Left hindlimb (tissue), 1 donor: ENCODE measurements around the gene ZDHHC23.

Experiments
- DNase-seq: peaks from one replicate; pipeline ENCODE4 v3.0.0-alpha.2; 2018

Gene ZDHHC23, protein sequence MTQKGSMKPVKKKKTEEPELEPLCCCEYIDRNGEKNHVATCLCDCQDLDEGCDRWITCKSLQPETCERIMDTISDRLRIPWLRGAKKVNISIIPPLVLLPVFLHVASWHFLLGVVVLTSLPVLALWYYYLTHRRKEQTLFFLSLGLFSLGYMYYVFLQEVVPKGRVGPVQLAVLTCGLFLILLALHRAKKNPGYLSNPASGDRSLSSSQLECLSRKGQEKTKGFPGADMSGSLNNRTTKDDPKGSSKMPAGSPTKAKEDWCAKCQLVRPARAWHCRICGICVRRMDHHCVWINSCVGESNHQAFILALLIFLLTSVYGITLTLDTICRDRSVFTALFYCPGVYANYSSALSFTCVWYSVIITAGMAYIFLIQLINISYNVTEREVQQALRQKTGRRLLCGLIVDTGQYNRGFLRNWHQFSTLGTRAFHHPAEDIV

GRCh38 chr3:113947372-113948014, at the start of gene ZDHHC23:
ZDHHC23 (plus strand) TSS chr3:113948013; CDS start chr3:113948803, 790 bp downstream.
- peak; percentile 76 for DNase-seq

DNA sequence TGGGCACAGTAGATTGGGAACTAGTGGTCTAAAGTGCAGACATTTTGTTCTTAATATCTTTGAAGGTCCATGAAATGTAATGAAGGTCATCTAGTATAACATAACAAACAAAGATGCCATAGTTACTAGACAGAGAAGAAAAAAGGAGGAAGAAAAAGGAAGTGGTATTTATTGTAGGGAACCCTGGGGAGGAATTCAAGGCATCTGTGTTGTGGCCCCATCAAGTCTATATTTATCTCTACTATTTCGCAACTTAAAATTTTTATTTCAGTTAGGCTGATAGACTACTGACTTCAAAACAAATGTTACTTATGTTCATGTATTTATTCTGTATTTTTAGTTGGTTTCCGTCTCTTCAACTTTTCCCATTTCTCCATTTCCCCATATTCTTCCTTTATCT, 48.9 kb upstream of the ZDHHC23 start:
- no peak for DNase-seq

GRCh38 chr3:113906568-113907140, 41.2 kb upstream of the ZDHHC23 start:
- DNase-seq = no peak

DNA sequence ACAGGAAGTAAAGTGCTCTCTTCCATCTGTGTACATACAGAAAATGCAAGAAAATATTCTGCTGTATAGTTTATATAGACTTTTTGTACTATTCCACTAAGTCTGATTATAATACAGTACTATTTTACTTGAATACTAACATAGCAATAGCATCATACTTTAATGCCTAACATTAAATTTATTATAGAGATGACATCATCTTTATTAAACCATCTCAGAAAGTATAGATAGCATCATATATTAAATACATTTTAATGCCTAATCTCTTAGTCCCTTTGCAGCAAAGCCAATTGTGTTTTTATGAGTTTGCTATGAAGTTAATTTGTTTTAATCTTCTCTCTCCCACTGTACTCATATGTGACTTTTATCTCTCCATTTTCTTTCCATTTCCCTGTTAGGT, 39.7 kb upstream of the ZDHHC23 start:
- no peak for DNase-seq

GRCh38 chr3:113910966-113911365, 36.8 kb upstream of the ZDHHC23 start:
- DNase-seq = no peak

DNA sequence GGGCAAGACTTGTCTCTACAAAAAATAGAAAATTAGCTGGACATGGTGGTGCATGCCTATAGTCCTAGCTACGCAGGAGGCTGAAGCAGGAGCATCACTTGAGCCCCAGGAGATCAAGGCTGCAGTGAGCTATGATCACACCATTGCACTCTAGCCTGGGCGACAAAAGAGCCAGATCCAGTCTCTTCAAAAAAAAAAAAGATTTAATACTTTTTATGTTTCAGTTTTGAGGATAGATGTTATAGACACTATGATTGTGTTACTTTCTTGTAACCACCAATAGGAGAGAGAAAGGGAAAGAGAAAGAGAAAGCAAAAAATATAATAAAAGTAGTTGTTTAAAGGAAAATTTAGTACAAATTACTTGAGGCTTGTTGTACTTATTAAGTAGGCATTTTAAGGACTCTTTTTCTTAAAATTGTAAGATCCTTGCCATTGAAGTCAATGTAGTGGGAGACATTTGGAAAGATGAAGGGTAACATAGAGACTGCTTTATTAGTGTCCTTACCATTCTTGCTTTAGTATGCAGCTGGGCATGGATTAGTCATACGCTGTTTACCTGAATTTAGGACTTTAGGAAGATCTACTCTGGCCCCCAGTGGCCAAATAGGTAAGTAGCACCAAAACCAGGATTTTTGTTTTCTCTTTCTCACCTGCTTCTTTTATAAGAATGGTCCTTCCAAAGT, 35.1 kb upstream of the ZDHHC23 start:
- DNase-seq = no peak

- no peak for DNase-seq
These were observed 33.2 kb upstream of the ZDHHC23 start for GRCh38 chr3:113914646-113915045.

DNA sequence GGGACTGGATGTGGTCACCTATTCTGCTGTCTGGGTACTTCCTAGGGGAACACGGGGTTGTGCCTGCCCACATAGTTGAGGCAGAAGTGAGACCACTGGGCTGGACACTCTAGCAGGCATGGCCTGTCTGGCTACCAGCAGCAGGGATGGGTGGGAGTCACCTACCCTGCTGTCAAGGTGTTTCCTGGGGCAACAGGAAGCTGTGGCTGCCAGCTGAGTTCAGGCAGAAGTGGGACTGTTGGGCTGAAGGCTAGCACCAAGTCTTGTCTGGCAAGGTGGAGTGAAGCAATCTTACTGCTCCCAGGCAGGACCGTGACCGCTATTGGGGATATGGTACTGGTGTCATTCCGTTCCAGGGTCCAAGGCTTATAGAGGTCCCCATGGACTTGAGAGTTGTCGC, 20.3 kb upstream of the ZDHHC23 start:
- DNase-seq = no peak

DNA sequence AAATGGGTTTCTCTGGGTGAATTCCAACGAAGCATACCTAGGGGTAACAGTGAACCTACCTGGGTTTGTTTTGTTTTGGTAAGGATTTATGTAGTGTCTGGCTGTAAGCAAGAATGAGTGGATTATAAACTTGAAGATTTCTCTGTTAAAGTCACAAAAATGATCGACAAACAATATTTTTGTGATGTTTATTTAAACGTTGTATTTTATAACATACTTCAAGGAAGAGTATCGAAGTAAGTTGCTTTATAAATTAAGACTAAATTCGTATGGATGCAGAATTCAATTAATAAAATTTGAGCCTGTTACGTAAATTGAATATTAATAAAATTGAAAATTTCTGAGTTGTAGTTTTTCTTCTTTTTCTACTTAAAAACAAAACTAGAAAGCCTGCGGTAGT, 982 bp upstream of the ZDHHC23 start:
- DNase-seq = no peak

DNA sequence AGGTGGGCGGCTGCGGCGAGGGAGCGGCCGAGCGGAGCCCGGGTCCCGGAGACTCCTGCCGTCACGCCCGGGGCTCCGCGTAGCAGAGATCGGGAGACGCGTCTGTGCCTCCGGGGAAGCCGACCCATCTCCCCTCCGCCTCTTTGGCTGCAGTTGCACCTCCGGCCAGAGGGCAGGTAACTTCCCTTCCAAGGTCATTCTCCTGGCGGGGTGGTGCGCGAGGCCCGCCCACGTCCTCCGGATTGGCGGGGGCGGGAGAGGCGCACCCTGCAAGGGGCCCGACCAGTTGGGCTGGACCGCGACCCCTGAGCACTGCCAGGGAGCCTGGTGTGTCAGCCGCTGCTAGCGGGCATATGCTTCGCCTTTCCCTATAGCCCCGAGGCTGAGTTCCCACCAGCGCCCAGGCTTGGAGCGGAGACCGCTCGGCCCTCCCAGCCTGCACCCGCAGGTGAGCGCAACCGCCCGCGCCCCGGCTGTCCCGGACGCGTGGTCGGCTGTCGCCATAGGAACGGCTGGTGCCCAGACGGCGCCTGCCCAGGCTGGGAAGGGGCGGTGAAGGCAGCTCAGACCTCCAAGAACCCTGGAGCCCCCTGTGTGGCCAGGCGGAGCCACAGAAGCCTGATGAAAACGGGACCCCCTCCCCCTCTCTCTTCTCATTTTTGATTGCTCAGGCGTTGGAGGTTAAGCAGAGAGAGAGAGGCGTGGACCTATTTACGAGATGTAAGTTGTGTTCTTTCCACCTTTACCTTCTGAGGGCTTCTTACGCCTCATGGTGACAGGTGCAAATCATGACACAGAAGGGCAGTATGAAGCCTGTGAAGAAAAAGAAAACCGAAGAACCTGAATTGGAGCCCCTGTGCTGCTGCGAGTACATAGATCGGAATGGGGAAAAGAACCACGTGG, 453 bp downstream of the ZDHHC23 start:
- peak; percentile 42 for DNase-seq

DNA sequence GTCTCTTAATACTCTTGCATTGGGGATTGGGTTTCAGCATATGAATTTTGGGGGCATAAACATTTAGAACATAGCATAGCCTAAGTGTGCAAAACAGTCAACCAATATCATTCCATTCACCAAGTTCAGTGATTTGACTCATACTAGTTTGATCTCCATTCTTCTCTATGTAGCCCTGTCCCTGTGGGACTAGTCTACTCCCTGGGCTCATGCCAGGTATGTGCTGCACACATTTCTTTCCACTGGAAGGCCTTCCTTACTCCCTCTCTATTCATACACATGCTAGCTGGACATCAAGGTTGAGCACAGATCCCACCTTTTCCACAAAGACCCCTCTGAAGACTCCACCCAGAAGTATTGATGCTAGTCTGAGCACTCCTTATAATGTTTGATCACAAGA, 5.1 kb downstream of the ZDHHC23 start:
- no peak for DNase-seq

GRCh38 chr3:113953677-113954076, 5.9 kb downstream of the ZDHHC23 start:
- no peak for DNase-seq

DNA sequence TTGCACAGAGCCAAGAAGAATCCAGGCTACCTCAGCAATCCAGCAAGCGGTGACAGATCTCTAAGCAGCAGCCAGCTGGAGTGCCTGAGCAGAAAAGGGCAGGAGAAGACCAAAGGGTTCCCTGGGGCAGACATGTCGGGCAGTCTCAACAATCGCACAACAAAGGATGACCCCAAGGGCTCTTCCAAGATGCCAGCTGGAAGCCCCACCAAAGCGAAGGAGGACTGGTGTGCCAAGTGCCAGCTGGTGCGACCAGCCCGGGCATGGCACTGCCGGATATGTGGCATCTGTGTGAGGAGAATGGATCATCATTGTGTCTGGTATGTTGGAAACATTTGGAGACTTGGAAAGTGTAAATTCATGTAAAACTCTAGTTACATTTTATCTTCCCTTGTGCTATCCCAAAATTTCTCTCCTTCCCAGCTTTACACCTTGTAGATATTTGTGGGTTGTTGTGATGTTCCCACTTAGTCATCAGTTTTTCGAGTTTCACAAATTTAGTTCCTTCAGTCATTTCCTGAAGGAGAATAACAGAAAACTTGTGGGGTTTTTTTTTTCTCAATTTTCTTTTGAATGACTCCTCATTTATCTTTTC, 6.4 kb downstream of the ZDHHC23 start:
- no peak for DNase-seq

- DNase-seq = no peak
These were observed 16.1 kb downstream of the ZDHHC23 start for GRCh38 chr3:113963879-113964278.

DNA sequence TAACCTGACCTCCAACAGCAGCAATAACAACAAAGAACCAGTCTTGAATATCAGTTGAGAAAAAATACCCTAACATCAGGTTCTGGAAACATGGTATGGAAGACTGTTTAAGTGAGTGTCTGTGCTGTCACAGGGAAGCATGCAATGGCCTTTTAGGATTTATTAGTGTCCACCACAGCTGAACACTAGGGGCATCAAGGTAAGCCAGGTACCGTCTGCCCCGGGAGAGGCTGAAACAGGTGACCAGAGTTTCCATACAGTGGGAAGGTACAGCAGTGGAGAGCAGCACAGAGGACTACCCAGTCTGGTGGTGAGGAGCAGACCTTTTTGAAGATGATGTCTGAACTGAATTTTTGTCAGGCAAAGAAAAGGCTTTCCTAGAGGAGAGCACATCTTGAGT, 18.4 kb downstream of the ZDHHC23 start:
- DNase-seq = no peak

DNA sequence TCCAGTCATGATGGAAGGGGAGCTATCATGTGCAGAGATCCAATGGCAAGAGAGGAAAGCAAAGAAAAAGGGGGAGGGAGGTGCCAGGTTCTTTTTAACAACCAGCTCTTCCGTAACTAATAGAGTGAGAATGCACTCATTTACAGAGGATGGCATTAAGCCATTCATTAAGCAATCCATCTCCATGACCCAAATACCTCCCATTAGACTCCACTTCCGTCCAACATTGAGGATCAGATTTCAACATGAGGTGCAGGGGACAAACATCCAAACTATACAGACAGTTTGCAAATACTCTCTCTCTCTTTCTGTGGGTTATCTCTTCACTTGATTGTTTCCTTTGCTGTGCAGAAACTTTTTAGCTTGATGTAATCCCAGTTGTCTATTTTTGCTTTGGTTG, 21.2 kb downstream of the ZDHHC23 start:
- DNase-seq = no peak

- no peak for DNase-seq
These were observed 30.0 kb downstream of the ZDHHC23 start for GRCh38 chr3:113977822-113978221.

DNA sequence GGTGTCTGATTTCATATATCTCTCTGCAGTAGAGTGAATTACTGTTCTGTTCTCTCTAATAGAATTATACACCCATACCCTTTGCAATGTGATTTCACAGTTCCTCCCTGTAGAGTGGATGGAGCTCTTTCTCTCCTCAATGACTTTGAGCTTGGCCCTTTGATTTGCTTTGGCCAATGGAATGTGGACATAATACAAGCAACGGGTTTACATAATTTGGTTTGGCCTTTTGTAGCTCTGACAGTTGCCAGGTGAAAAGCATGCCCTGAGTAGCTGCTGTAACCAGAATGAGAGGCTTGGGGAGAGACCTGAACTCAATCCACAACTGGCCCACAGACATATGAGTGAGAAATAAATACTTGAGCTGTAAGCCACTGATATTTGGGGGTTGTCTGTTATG, 32.1 kb downstream of the ZDHHC23 start:
- no peak for DNase-seq

- no peak for DNase-seq
These were observed 34.0 kb downstream of the ZDHHC23 start for GRCh38 chr3:113981803-113982202.

DNA sequence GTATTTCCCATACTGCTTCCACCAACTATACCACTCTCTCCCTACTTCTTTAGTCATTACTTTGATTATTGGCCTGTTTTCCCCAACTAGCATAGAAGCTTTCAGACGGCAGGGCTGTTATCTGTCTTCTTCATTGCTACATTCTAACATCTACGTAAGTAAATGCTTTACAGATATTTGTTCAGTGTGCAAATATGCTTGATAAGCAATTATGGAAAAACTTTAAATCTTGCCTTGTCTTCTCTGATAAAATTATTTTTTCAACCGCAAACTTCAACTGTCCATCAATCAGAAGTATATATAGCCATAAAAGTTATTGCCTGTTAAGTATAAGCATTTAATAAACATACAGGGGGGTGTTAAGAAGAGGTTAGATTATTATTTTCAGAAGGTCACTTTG, 35.7 kb downstream of the ZDHHC23 start:
- DNase-seq = no peak

- DNase-seq = no peak
These were observed 37.7 kb downstream of the ZDHHC23 start for GRCh38 chr3:113985541-113985940.

DNA sequence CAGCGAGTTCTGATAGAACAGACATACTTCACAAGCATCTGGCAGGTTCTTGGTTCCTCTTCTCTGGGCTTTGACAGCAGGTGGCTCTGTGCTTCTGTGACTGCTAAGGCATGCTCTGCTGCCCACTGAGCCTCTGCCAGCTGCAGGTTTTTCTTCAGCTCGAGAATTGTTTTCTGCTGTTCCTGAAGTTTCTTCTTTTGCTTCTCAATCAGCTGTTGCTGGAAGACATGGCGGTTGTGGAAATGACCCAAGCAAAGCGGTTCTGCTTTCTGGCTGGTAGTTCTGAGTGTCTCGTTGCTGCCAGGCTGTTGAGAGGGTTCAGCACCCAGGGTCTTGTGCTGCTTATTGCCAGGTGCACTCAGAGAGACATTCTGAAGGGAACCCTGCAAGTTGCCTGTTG, 57.7 kb downstream of the ZDHHC23 start:
- DNase-seq = no peak
